HEK293T (cell line): ENCODE results near the gene IL9R.

Experiments
- ARNT ChIP-seq: fragments of 450-650 bp; IDR thresholded peaks from 2 replicates; pipeline ENCODE4 v1.6.1; 2017; ENCODE audit warnings: mild to moderate bottlenecking
- SP1 ChIP-seq: fragments of 450-650 bp; IDR thresholded peaks from 2 replicates; pipeline ENCODE4 v1.6.1; 2017

DNA sequence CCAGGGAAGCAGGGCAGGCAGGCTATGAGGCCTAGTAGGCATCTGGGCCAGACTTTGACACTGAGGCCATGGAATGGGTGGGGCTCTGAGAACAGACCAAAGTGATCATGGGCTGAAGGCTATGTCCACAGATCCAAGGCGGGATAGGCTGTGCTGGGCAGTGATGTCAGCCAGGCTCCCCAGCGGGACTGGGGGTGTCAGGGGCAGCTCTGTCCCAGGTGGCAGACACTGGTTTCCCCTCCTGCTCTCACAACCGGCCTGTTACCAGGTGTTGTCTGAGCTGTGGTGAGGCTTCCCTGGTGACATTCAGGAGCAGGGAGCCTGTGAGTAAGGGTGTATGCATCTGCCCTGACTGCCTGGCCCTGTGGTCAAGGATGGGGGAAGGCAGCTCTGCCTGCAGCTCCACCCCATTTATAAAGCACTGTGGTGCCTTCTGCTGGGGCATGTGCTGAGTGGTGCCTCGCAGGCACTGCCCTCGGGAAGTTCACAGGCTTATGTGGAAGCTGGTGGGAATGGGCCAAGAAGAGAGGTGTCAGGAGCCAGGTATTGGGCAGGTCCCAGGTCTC lies 2.9 kb downstream of the IL9R start:
- no peak for TF ChIP-seq ARNT
- TF ChIP-seq SP1, result no peak
